ENCODE data around the gene TMEM150C. TPM values are rescaled to one million over a fixed set of nuclear protein-coding genes. Genes with fewer than 3 reads are reported as not detected.
"Not testable (repeated sequence)": the region's sequence is repeated elsewhere in the genome, so short reads cannot be mapped to it uniquely, and the experiment has no call there.

TMEM150C gene
- total RNA-seq, 4 donors from 2014 or later, result 3.4 to 15.5 (median 7.3) TPM

GRCh38 chr4:82553020-82553419 is 8.8 kb downstream of the TMEM150C start:
- 89% methylated on average over 3 of the region's 3 CpGs for WGBS, 2 donors
- no peak for DNase-seq (ENCODE audit: low spot score in 2 of 2)
- intact Hi-C loops (cut with DNase I; ENCODE audit: low total_unique reads), result no loop called here
- H3K4me3 ChIP-seq (ENCODE audit: low read depth, poor library complexity, severe bottlenecking), result no peak overlapping the region
- TF ChIP-seq, protein P1, sequence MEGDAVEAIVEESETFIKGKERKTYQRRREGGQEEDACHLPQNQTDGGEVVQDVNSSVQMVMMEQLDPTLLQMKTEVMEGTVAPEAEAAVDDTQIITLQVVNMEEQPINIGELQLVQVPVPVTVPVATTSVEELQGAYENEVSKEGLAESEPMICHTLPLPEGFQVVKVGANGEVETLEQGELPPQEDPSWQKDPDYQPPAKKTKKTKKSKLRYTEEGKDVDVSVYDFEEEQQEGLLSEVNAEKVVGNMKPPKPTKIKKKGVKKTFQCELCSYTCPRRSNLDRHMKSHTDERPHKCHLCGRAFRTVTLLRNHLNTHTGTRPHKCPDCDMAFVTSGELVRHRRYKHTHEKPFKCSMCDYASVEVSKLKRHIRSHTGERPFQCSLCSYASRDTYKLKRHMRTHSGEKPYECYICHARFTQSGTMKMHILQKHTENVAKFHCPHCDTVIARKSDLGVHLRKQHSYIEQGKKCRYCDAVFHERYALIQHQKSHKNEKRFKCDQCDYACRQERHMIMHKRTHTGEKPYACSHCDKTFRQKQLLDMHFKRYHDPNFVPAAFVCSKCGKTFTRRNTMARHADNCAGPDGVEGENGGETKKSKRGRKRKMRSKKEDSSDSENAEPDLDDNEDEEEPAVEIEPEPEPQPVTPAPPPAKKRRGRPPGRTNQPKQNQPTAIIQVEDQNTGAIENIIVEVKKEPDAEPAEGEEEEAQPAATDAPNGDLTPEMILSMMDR (IDR thresholded peaks at IDR 0.05), result no peak

GRCh38 chr4:82551734-82552133 is 10.1 kb downstream of the TMEM150C start:
- DNase-seq (ENCODE audit: low spot score in 2 of 2), result no peak
- intact Hi-C loops (cut with DNase I; ENCODE audit: low total_unique reads), result no loop called here
- WGBS, 2 donors, result 80 to 88% methylated on average over 2 of the region's 2 CpGs
- TF ChIP-seq, protein P1 (IDR thresholded peaks at IDR 0.05), result no peak
- TF ChIP-seq POLR2A (IDR thresholded peaks at IDR 0.05), result no peak
- no peak overlapping the region for H3K4me3 ChIP-seq (ENCODE audit: low read depth, poor library complexity, severe bottlenecking)

- H3K4me3 ChIP-seq (ENCODE audit: low read depth, poor library complexity, severe bottlenecking); intact Hi-C loops (cut with DNase I; ENCODE audit: low total_unique reads); DNase-seq (ENCODE audit: low spot score in 2 of 2): not testable (repeated sequence)
- WGBS, 2 donors, result 96 to 97% methylated on average over 3 of the region's 3 CpGs
These were observed 13.9 kb downstream of the TMEM150C start for GRCh38 chr4:82547850-82548249.

- TF ChIP-seq, protein P1 (IDR thresholded peaks at IDR 0.05), result no peak
- no peak for TF ChIP-seq POLR2A (IDR thresholded peaks at IDR 0.05)
- H3K4me3 ChIP-seq (ENCODE audit: low read depth, poor library complexity, severe bottlenecking), result no peak overlapping the region
- WGBS, 2 donors, result 98 to 100% methylated on average over 1 of the region's 1 CpG
- DNase-seq (ENCODE audit: low spot score in 2 of 2), result no peak
- intact Hi-C loops (cut with DNase I; ENCODE audit: low total_unique reads), result no loop called here
These were observed 18.7 kb downstream of the TMEM150C start for GRCh38 chr4:82543131-82543530.

GRCh38 chr4:82542642-82543041 is 19.1 kb downstream of the TMEM150C start:
- no peak overlapping the region for H3K4me3 ChIP-seq (ENCODE audit: low read depth, poor library complexity, severe bottlenecking)
- intact Hi-C loops (cut with DNase I; ENCODE audit: low total_unique reads), result no loop called here
- no peak for DNase-seq (ENCODE audit: low spot score in 2 of 2)
- TF ChIP-seq, protein P1 (IDR thresholded peaks at IDR 0.05), result no peak
- TF ChIP-seq POLR2A (IDR thresholded peaks at IDR 0.05), result no peak
- 89 to 91% methylated on average over 3 of the region's 3 CpGs for WGBS, 2 donors

DNA sequence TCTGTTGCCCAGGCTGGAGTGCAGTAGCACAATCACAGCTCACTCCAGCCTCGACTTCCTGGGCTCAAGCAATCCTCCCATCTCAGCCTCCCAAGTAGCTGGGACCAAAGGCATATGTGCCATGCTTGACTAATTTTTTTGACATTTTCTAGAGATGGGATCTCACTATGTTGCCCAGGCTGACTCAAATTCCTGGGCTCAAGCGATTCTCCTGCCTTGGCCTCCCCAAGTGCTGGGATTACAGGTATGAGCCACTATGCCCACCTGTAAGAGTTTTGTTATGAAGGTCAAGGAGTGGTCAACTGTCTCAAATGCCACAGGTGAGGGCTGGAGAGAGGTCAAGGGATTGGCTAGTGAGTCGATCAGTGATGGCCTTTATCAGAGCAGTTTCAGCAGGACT is 32.5 kb downstream of the TMEM150C start:
- intact Hi-C loops (cut with DNase I; ENCODE audit: low total_unique reads), result no loop called here
- no peak for DNase-seq (ENCODE audit: low spot score in 2 of 2)
- TF ChIP-seq, protein P1 (IDR thresholded peaks at IDR 0.05), result no peak
- TF ChIP-seq POLR2A (IDR thresholded peaks at IDR 0.05), result no peak
- H3K4me3 ChIP-seq (ENCODE audit: low read depth, poor library complexity, severe bottlenecking), result no peak overlapping the region
- 89 to 97% methylated on average over 3 of the region's 3 CpGs for WGBS, 2 donors
